Urinary bladder (tissue), 4 donors: ENCODE results near the gene TBKBP1. TPM values are rescaled to one million over a fixed set of nuclear protein-coding genes. Genes with fewer than 3 reads are reported as not detected.
A peak's percentile ranks its signal among the peaks of the same experiment; 100 is the strongest.

Experiments used
- DNase-seq: peaks from one replicate; pipeline ENCODE4 v3.0.0-alpha.2; 2015; ENCODE audit errors: extremely low spot score
- H3K27ac ChIP-seq: one replicate; pipeline ENCODE4 v1.5.1; 2013; ENCODE audit warnings: low read depth, mild to moderate bottlenecking, moderate library complexity
- H3K36me3 ChIP-seq: one replicate; pipeline ENCODE4 v1.6.1; 2013; ENCODE audit warnings: mild to moderate bottlenecking, moderate library complexity; ENCODE audit not compliant: insufficient read depth
- H3K4me1 ChIP-seq: one replicate; pipeline ENCODE4 v1.6.1; 2013; ENCODE audit warnings: mild to moderate bottlenecking, moderate library complexity; ENCODE audit not compliant: insufficient read depth
- H3K4me3 ChIP-seq: one replicate; pipeline ENCODE4 v1.5.1; 2013; ENCODE audit warnings: low read depth, low read length
- WGBS: extraction: QIAGEN DNeasy Blood & Tissue Kit; methylation state at CpG from one replicate; pipeline ENCODE4 v1.1.7; 2013; 5-methylcytosine and 5-hydroxymethylcytosine counted together
- polyA plus RNA-seq: library from polyadenylated mRNA; stranded (reverse); fragments of 200-250 nt; gene quantifications from one replicate; pipeline ENCODE4 v1.2.3, GENCODE V29; 2013
- total RNA-seq: library from RNA; depleted of rRNA; stranded (reverse); fragments of >200 nt; gene quantifications from one replicate; pipeline ENCODE4 v1.2.3, GENCODE V29; 2014
- donor health status: healthy with polysubstance abuse.
- donor health status: healthy.

Gene TBKBP1
- total and polyA plus RNA-seq, 2 donors, result 5.5 to 19.1 TPM

DNA sequence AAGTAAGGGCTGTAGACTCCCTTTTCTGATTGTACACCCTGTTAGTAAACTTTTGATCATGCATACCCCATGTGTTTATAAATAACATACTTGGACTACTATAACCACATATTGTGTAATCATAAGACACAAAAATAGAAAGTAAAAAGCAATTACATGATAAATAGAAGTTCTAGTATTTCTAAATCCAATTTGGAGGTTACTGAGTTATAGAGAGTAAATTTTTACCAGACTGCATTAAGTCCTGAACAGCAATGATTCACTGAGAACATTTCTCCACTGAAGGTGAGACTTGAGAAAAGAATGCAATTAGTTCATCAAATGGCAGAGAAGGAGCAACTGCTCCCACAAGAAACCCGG, 7.7 kb upstream of the TBKBP1 start:
- H3K4me1 ChIP-seq, result no peaks in the 10 kb centered on the region
- H3K4me3 ChIP-seq, result no peak overlapping the region
- WGBS, result 69% methylated on average over 1 of the region's 1 CpG
- no peak overlapping the region for H3K27ac ChIP-seq
- no peak for DNase-seq
- H3K36me3 ChIP-seq, result peaks cover 8% of the 10 kb centered on the region

- no peak for DNase-seq
- H3K4me1 ChIP-seq, result no peaks in the 10 kb centered on the region
- WGBS, result 77% methylated on average over 7 of the region's 7 CpGs
- H3K27ac ChIP-seq, result no peak overlapping the region
- peaks cover 8% of the 10 kb centered on the region for H3K36me3 ChIP-seq
- H3K4me3 ChIP-seq, result no peak overlapping the region
These were observed 7.2 kb upstream of the TBKBP1 start for GRCh38 chr17:47686664-47687327.

GRCh38 chr17:47687328-47687690, 6.7 kb upstream of the TBKBP1 start:
- no peak overlapping the region for H3K4me3 ChIP-seq
- DNase-seq, result no peak
- H3K36me3 ChIP-seq, result peaks cover 6% of the 10 kb centered on the region
- no peaks in the 10 kb centered on the region for H3K4me1 ChIP-seq
- no peak overlapping the region for H3K27ac ChIP-seq

DNA sequence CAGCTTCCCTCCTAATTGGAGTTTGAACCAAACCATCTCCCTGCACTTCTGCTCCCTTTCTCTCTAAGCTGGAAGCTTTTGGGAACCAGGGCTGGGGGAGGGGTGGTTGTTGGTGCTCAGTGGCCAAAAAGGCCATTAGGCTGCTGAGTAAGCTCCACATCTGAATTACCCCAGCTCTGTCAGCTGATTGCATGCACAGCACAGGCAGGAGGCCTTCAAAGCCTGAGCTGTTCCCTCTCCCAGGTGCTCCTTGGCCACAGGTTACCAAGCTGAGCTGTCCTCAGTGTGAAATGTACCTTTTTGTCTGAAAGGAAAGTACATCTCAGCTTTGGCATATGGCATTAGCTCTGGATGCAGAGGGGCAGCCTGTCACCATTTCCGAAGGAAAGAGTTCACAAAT, 6.2 kb upstream of the TBKBP1 start:
- Histone ChIP-seq H3K27ac (no peak overlapping the region), H3K36me3 (peaks cover 2% of the 10 kb centered on the region), H3K4me1 (no peaks in the 10 kb centered on the region), H3K4me3 (no peak overlapping the region)
- no peak for DNase-seq
- 76% methylated on average over 1 of the region's 1 CpG for WGBS

DNA sequence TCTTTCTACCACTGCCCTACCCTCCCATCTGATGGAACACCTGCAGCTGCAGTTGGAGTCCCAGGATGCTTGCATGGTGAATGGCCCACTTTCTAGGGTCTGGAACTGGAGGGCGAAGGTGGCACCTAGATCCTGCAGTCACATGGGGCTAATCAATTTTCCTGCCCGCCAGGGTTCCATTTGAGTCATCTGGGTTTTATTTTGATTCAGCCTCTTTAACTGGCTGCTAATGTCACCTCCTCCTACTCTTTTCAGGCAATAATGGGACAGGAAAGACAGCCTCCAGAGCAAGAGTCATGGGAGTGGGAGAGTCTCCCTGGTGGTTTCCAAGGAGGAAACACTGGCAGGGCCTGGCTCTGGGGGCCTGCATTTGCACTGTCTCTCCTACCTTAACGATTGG, 3.8 kb upstream of the TBKBP1 start:
- WGBS, result 62% methylated on average over 3 of the region's 3 CpGs
- H3K36me3 ChIP-seq, result no peaks in the 10 kb centered on the region
- no peaks in the 10 kb centered on the region for H3K4me1 ChIP-seq
- H3K27ac ChIP-seq, result no peak overlapping the region
- DNase-seq, result no peak
- H3K4me3 ChIP-seq, result no peak overlapping the region

DNA sequence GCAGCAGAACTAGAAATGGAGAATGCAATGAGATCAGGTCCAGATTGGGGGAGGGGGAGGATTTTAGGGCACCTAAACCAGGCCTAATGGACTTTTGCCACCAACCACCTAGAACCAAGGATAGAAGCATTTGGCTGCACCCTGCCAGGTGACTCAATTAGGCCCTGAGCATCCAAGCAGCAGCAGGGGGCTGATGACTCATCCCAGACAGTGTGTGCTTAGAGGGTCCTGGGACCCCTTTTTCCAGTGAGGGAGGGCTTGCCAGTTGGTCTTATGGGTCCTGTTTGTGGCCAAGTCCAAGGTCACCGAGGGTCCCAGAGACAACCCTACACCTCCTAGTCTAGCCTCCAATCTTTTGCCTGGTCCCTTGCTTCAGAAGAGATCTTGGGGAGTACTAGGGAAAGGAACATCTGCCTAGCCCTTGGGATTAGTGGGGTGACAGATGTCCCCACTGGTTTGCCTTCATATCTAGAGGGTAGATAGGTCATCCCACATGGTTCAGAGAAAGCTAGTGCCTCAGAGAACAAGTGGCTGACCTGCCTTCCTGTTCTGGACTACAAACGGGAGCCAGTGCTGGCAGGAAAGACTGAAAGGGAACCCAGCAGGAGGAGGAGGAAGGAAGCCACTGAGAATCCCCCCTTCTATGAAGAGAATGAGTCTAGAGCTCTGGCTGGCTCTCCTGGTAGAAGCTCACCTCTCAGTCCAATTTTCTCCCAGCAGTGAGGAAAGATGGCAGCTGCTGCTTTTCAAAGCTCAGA, 1.6 kb upstream of the TBKBP1 start:
- DNase-seq, result no peak
- Histone ChIP-seq H3K27ac (no peak overlapping the region), H3K4me1 (no peaks in the 10 kb centered on the region), H3K36me3 (no peaks in the 10 kb centered on the region), H3K4me3 (no peak overlapping the region)
- WGBS, result 62% methylated on average over 2 of the region's 2 CpGs

- DNase-seq, result no peak
- peak overlapping the region; percentile 96 for H3K4me3 ChIP-seq
- no peak overlapping the region for H3K27ac ChIP-seq
- WGBS, result 21% methylated on average over 10 of the region's 10 CpGs
- no peaks in the 10 kb centered on the region for H3K36me3 ChIP-seq
- no peaks in the 10 kb centered on the region for H3K4me1 ChIP-seq
These were observed 848 bp upstream of the TBKBP1 start for GRCh38 chr17:47692895-47693730.

DNA sequence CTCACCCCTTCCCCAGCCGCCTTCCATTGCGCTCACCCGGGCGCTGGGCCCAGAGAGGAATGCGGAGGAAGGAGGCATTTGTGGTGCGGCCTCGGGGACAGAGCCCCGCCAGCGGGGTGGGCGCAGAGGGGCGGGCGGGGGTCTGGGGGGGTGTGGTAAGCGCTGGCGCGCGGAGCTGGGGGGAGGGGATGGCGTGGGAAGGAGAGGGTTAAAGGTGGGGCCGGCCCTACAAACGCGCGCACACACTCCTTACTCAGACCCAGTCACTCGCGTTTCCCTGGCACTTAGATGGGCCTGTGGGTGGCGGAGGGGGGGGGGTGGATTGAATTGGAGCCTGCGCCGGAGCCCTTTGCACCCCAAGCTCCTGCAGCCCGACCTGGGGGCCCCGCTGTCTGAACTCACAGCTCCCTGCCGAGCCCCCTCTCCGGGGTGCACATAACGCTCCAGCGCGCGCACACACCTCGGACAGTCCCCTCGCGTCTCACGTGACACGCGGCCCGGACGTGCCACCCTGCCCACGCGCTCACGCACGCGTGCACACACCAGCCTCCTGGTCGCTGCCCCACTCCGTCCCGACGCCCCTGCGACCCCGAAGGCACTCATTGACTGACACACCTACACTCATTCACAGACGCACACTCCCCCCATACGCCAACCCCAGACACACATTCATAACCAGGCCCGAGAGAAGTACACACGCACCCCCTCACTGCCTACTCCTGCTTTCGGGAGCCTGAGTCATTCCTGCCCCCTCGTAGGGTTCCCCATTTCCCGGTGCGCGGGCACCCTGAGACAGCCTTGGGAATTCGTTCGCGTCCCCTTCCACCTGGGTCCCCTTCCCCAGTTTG, 844 bp downstream of the TBKBP1 start:
- DNase-seq, result no peak
- no peaks in the 10 kb centered on the region for H3K4me1 ChIP-seq
- H3K4me3 ChIP-seq, result peak overlapping the region; percentile 96
- H3K36me3 ChIP-seq, result no peaks in the 10 kb centered on the region
- H3K27ac ChIP-seq, result peak overlapping the region; percentile 84
- WGBS, result 1% methylated on average over 65 of the region's 65 CpGs

DNA sequence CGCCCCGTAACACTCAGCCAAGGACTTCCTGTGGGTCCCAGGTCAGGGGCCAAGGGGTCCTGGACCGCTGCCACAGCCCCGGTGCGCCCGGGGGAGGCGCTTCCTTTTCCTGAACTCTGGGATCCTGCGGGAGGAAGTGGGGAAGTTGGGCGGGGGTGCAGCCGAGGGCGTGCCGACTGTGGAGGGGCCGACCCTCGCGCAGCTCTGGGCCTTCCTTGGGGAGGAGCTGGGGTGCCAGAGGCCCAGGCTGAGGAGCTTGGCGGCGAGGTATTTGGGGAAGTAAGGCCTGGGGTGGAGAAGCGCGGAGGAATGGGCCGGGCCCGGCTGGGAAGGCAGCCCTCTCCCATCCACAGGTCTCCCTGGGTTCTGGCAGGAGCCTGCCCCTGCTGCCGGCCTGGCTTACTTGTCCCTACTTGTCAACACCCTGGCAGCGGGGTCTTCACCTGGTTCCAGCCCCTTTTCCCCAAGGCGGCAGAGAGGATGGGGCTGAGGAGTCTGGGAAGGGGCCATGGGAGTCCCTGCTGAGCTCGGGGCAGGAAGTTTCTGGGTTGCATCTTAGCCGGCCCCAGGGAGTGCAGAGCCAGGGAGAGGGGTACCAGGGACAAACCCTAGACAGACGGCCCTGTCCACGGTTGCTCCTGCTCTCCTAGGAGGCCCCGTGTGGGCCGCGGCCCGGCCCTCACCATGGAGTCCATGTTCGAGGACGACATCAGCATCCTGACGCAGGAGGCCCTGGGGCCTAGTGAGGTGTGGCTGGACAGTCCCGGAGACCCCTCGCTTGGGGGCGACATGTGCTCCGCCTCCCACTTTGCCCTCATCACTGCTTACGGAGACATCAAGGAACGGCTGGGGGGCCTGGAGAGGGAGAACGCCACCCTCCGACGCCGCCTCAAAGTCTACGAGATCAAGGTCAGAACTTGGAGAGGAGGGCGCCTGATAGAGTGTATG, 1.7 kb downstream of the TBKBP1 start:
- Histone ChIP-seq H3K4me3 (peak overlapping the region; percentile 96), H3K4me1 (no peaks in the 10 kb centered on the region), H3K27ac (peak overlapping the region; percentile 33), H3K36me3 (no peaks in the 10 kb centered on the region)
- no peak for DNase-seq
- WGBS, result 44% methylated on average over 47 of the region's 47 CpGs

DNA sequence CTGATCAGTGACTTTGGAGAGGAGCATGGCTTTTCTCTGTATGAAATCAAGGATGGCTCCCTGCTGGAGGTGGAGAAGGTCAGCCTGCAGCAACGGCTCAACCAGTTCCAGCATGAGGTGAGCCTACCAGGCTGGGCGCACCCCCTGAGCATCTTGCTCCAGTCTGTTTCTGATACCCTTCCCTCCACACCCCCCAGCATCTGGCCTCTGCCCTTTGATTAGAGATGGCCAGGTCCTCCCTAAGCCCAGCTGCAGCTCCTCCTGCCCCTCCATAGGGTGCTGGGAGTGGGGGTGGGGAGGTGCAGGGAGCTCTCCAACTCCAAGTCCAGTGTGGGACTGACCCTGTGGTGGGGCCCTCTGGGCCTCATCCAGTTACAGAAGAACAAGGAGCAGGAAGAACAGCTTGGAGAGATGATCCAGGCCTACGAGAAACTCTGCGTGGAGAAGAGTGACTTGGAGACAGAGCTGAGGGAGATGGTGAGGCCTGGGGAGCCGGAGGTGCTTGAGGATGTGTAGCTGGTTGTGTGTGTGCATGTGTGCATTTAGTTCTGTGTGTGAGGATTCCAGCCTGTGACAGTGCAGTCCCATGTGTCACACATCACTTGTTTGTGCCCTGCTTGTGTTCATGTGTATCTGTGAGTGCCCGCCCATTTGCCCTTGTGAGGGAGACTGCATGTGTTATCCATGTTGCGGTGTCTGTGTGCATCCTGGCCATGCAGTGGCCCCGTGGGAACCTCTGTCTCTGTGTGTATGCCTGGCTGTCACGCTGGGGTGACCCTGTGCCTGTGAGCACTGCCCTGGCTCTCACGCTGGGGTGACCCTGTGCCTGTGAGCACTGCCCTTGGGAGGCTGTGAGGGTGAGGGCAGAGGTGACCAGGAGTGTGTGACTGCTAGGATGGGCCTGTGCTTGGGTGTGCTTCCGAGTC, 3.0 kb downstream of the TBKBP1 start:
- Histone ChIP-seq H3K4me1 (no peaks in the 10 kb centered on the region), H3K27ac (no peak overlapping the region), H3K4me3 (no peak overlapping the region), H3K36me3 (no peaks in the 10 kb centered on the region)
- no peak for DNase-seq
- WGBS, result 75% methylated on average over 11 of the region's 11 CpGs

- H3K36me3 ChIP-seq, result no peaks in the 10 kb centered on the region
- no peak overlapping the region for H3K4me3 ChIP-seq
- H3K4me1 ChIP-seq, result no peaks in the 10 kb centered on the region
- no peak overlapping the region for H3K27ac ChIP-seq
- WGBS, result 77% methylated on average over 9 of the region's 9 CpGs
- no peak for DNase-seq
These were observed 4.1 kb downstream of the TBKBP1 start for GRCh38 chr17:47697906-47698711.
